Fibroblast of skin of back (primary cell): ENCODE data around the gene DLG2.

Source experiments
- DNase-seq: peaks from one replicate; pipeline ENCODE4 v3.0.0-alpha.2; 2013

Gene DLG2

GRCh38 chr11:83826078-83826477, 1801.1 kb downstream of the DLG2 start:
- DNase-seq: no peak

- peak; percentile 29 for DNase-seq
These were observed 1803.6 kb downstream of the DLG2 start for GRCh38 chr11:83823461-83824025.

- peak; percentile 74 for DNase-seq
These were observed 1807.1 kb downstream of the DLG2 start for GRCh38 chr11:83819931-83820549.

- peak; percentile 46 for DNase-seq
These were observed 1808.8 kb downstream of the DLG2 start for GRCh38 chr11:83818349-83818748.

GRCh38 chr11:83816572-83817187, 1810.5 kb downstream of the DLG2 start:
- peak; percentile 28 for DNase-seq

GRCh38 chr11:83815736-83816135, 1811.4 kb downstream of the DLG2 start:
- DNase-seq: peak; percentile 12

GRCh38 chr11:83813296-83813695, 1813.8 kb downstream of the DLG2 start:
- no peak for DNase-seq

- DNase-seq: no peak
These were observed 1817.9 kb downstream of the DLG2 start for GRCh38 chr11:83809274-83809673.

GRCh38 chr11:83801799-83802198, 1825.3 kb downstream of the DLG2 start:
- no peak for DNase-seq

- DNase-seq: no peak
These were observed 1833.8 kb downstream of the DLG2 start for GRCh38 chr11:83793310-83793709.

- DNase-seq: no peak
These were observed 1835.6 kb downstream of the DLG2 start for GRCh38 chr11:83791557-83791956.

- DNase-seq: no peak
These were observed 1841.2 kb downstream of the DLG2 start for GRCh38 chr11:83785942-83786341.

- DNase-seq: no peak
These were observed 1842.7 kb downstream of the DLG2 start for GRCh38 chr11:83784419-83784818.

- DNase-seq: no peak
These were observed 1844.8 kb downstream of the DLG2 start for GRCh38 chr11:83782329-83782728.

- DNase-seq: no peak
These were observed 1847.3 kb downstream of the DLG2 start for GRCh38 chr11:83779876-83780275.

- no peak for DNase-seq
These were observed 1848.5 kb downstream of the DLG2 start for GRCh38 chr11:83778596-83778995.

- peak; percentile 47 for DNase-seq
These were observed 1852.9 kb downstream of the DLG2 start for GRCh38 chr11:83773950-83774880.

GRCh38 chr11:83768489-83768888, 1858.7 kb downstream of the DLG2 start:
- no peak for DNase-seq

- DNase-seq: no peak
These were observed 1860.2 kb downstream of the DLG2 start for GRCh38 chr11:83766932-83767331.

- no peak for DNase-seq
These were observed 1862.5 kb downstream of the DLG2 start for GRCh38 chr11:83764643-83765042.

GRCh38 chr11:83760932-83761331, 1866.2 kb downstream of the DLG2 start:
- DNase-seq: no peak

- no peak for DNase-seq
These were observed 1868.0 kb downstream of the DLG2 start for GRCh38 chr11:83759148-83759547.

- no peak for DNase-seq
These were observed 1876.1 kb downstream of the DLG2 start for GRCh38 chr11:83751041-83751440.
